Endothelial cell of umbilical vein (primary cell): ENCODE results near the gene PGGHG. TPM values are rescaled to one million over a fixed set of nuclear protein-coding genes. Genes with fewer than 3 reads are reported as not detected.

Experiments
- BruUV-seq: library from RNA; stranded (reverse); fragments of 400-500 nt; replicated peaks from 2 replicates; lab custom pipeline; 2021; lab: Mats Ljungman, UMichigan
- CTCF ChIA-PET: fragments of 300-600, 350-600 bp; sonication (Branson Sonifier 250); formaldehyde crosslinking; loops from one replicate; lab custom pipeline; 2021; ENCODE audit warnings: antibody characterized with exemption, inconsistent platforms; lab: Charles Lee
- POLR2A ChIA-PET: fragments of 300-600, 350-600 bp; sonication (Branson Sonifier 250); formaldehyde crosslinking; loops from one replicate; lab custom pipeline; 2021; ENCODE audit warnings: antibody characterized with exemption, inconsistent platforms; lab: Charles Lee
- DNase-seq: peaks from one replicate; pipeline ENCODE4 v3.0.0-alpha.2; 2011; ENCODE audit warnings: low read depth, low spot score
- FAIRE-seq: peaks from 2 replicates; lab custom pipeline; 2011; peaks lifted over from hg19 to GRCh38; lab: Jason Lieb, UNC
- H2AFZ ChIP-seq: 2 replicates; pipeline ENCODE4 v1.6.0; 2012; ENCODE audit warnings: low read depth, low read length, control low read depth, inconsistent platforms
- H3K27ac ChIP-seq: 2 replicates; pipeline ENCODE4 v1.5.1; 2011; ENCODE audit warnings: low read depth, mild to moderate bottlenecking, control low read depth, low read length, moderate library complexity; ENCODE audit not compliant: insufficient read depth
- H3K27me3 ChIP-seq, 2 experiments: 2 replicates each; pipeline versions ENCODE4 v1.6.0 to v1.6.1; 2011; ENCODE audit warnings: low read length in 2 of 2, mixed read lengths in 1 of 2; ENCODE audit not compliant: control insufficient read depth in 2 of 2, insufficient read depth in 2 of 2
- H3K36me3 ChIP-seq, 2 experiments: 2 replicates in 1 of 2; 3 replicates in 1 of 2; pipeline ENCODE4 v1.5.1; 2011; ENCODE audit warnings: low read length in 2 of 2, mild to moderate bottlenecking in 1 of 2, moderate library complexity in 1 of 2; ENCODE audit not compliant: control insufficient read depth in 2 of 2, insufficient read depth in 2 of 2; ENCODE audit errors: extremely low read depth in 1 of 2
- H3K4me1 ChIP-seq: 3 replicates; pipeline ENCODE4 v1.5.1; 2011; ENCODE audit warnings: mild to moderate bottlenecking, low read length; ENCODE audit not compliant: control insufficient read depth, insufficient read depth; ENCODE audit errors: extremely low read depth
- H3K4me2 ChIP-seq: 2 replicates; pipeline ENCODE4 v1.6.1; 2011; ENCODE audit warnings: low read length, control low read depth, mixed read lengths; ENCODE audit not compliant: insufficient read depth
- H3K4me3 ChIP-seq, 3 experiments: fragments of 200-600 bp in 1 of 3; sonication (generic), shearing (Covaris generic) in 1 of 3; replicated peaks in 1 of 3; 2 replicates each; pipeline ENCODE4 v1.5.1; 2011 to 2016; ENCODE audit warnings: control low read depth in 3 of 3, low read length in 3 of 3, mild to moderate bottlenecking in 2 of 3, inconsistent platforms in 1 of 3, low read depth in 1 of 3, moderate library complexity in 1 of 3; ENCODE audit not compliant: insufficient read depth in 1 of 3
- H3K79me2 ChIP-seq: 2 replicates; pipeline ENCODE4 v1.6.0; 2012; ENCODE audit warnings: low read length, inconsistent platforms; ENCODE audit not compliant: control insufficient read depth, insufficient read depth
- H3K9ac ChIP-seq: replicated peaks from 2 replicates; pipeline ENCODE3; 2011; ENCODE audit warnings: low read length, control low read depth; ENCODE audit not compliant: insufficient read depth; ENCODE audit errors: extremely low read depth
- H3K9me1 ChIP-seq: replicated peaks from 3 replicates; pipeline ENCODE4 v1.6.0; 2011; ENCODE audit warnings: mild to moderate bottlenecking, low read length; ENCODE audit not compliant: control insufficient read depth, insufficient read depth; ENCODE audit errors: extremely low read depth
- H3K9me3 ChIP-seq: replicated peaks from 2 replicates; pipeline ENCODE4 v1.5.1; 2012; ENCODE audit warnings: low read length, inconsistent platforms; ENCODE audit not compliant: control insufficient read depth, insufficient read depth
- H4K20me1 ChIP-seq: replicated peaks from 2 replicates; pipeline ENCODE3; 2011; ENCODE audit warnings: mild to moderate bottlenecking, low read length; ENCODE audit not compliant: control insufficient read depth, insufficient read depth; ENCODE audit errors: extremely low read depth
- EZH2 ChIP-seq: IDR thresholded peaks from 2 replicates; pipeline ENCODE4 v1.6.1; 2012; ENCODE audit warnings: borderline replicate concordance, low read depth, mild to moderate bottlenecking, moderate library complexity, low read length, inconsistent platforms; ENCODE audit not compliant: severe bottlenecking
- FOS ChIP-seq: IDR thresholded peaks from 2 replicates; pipeline ENCODE4 v1.6.1; 2011; ENCODE audit warnings: mild to moderate bottlenecking, low read length, moderate library complexity, borderline replicate concordance; ENCODE audit not compliant: insufficient read depth
- GATA2 ChIP-seq: IDR thresholded peaks from 2 replicates; pipeline ENCODE4 v1.7.0; 2011; ENCODE audit warnings: low read depth, mild to moderate bottlenecking, moderate library complexity, mixed read lengths, low read length; ENCODE audit not compliant: insufficient read length, insufficient read depth
- JUN ChIP-seq: IDR thresholded peaks from 2 replicates; pipeline ENCODE4 v1.6.1; 2011; ENCODE audit warnings: borderline replicate concordance, low read depth; ENCODE audit not compliant: insufficient read length, insufficient read depth
- MYC ChIP-seq: IDR thresholded peaks from one replicate; pipeline ENCODE4 v1.6.1; 2011; ENCODE audit warnings: mild to moderate bottlenecking, low read depth, low read length
- POLR2A ChIP-seq: IDR thresholded peaks from 2 replicates; pipeline ENCODE4 v1.6.1; 2012; ENCODE audit warnings: low read depth, mild to moderate bottlenecking, control low read depth, low read length
- POLR2AphosphoS5 ChIP-seq: IDR thresholded peaks from 2 replicates; pipeline ENCODE4 v1.6.1; 2012; ENCODE audit warnings: low read depth, mild to moderate bottlenecking, control low read depth, low read length, moderate library complexity; ENCODE audit not compliant: insufficient read depth
- dilution Hi-C: fragments of 300-500 bp; cut with MboI; formaldehyde crosslinking; loops from one replicate; pipeline ENCODE4 v1.15.0; 2019; ENCODE audit warnings: low sequenced_read_pairs; ENCODE audit not compliant: extremely low pct_ligation_motif_present
- intact Hi-C: fragments of 100-400 bp; cut with micrococcal nuclease; formaldehyde crosslinking; loops from one replicate; pipeline ENCODE4 v1.10.0; 2022
- polyA plus RNA-seq, 4 experiments: library from polyadenylated mRNA; depleted of rRNA in 3 of 4; stranded (reverse) in 3 of 4; unstranded in 1 of 4; fragments of >200 nt; gene quantifications; 2 replicates each; pipeline versions ENCODE4 v1.2.1 to v1.2.3, GENCODE V29; 2011 to 2012; ENCODE audit warnings: missing spikeins in 1 of 4
- total RNA-seq: library from RNA; stranded (reverse); gene quantifications from 2 replicates; pipeline ENCODE4 v1.2.3, GENCODE V29; 2021
- TF ChIP-seq, protein P1 (sequence below), 2 donors: IDR thresholded peaks; 1 replicate in 1 of 2; 2 replicates in 1 of 2; pipeline ENCODE4 v1.5.1; 2011; ENCODE audit warnings: low read length in 2 of 2, mild to moderate bottlenecking in 2 of 2, moderate library complexity in 2 of 2, control low read depth in 1 of 2, inconsistent platforms in 1 of 2, low read depth in 1 of 2; ENCODE audit not compliant: insufficient read depth in 1 of 2; ENCODE audit errors: extremely low read depth in 1 of 2
- TF ChIP-seq, protein P2 (sequence below): IDR thresholded peaks from 2 replicates; pipeline ENCODE4 v1.6.1; 2011; ENCODE audit not compliant: insufficient read depth, insufficient read length

The PGGHG gene
- total and polyA plus RNA-seq, 2 donors (not counting 3 experiments of a cell fraction or from before 2014, with no cell fraction given) = 31.6 to 42.4 TPM

DNA sequence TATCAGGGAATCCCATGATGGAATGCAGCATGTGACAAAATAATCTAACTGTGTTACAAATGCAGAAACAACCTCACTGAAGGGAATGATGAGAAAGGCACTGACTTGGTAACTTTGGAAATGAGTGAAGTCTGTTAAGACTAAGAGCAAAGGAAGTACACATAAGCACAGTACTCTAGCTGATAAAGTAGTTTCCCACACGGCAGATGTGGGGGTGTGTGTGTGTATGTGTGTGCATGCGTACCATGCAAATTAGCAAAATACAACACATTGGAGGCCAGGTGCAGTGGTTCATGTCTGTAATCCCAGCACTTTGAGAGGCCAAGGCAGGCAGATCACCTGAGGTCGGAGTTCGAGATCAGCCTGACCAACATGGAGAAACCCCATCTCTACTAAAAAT lies 27.3 kb upstream of the PGGHG start:
- FAIRE-seq (no peak), DNase-seq (no peak)
- BruUV-seq = no TSS peak
- H3K9me3 ChIP-seq = no peaks in the 10 kb centered on the region
- H3K4me2 ChIP-seq = no peak overlapping the region
- TF ChIP-seq, protein P1, sequence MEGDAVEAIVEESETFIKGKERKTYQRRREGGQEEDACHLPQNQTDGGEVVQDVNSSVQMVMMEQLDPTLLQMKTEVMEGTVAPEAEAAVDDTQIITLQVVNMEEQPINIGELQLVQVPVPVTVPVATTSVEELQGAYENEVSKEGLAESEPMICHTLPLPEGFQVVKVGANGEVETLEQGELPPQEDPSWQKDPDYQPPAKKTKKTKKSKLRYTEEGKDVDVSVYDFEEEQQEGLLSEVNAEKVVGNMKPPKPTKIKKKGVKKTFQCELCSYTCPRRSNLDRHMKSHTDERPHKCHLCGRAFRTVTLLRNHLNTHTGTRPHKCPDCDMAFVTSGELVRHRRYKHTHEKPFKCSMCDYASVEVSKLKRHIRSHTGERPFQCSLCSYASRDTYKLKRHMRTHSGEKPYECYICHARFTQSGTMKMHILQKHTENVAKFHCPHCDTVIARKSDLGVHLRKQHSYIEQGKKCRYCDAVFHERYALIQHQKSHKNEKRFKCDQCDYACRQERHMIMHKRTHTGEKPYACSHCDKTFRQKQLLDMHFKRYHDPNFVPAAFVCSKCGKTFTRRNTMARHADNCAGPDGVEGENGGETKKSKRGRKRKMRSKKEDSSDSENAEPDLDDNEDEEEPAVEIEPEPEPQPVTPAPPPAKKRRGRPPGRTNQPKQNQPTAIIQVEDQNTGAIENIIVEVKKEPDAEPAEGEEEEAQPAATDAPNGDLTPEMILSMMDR (IDR thresholded peaks at IDR 0.05; ENCODE audit: extremely low read depth in 1 of 2, insufficient read depth in 1 of 2, low read depth in 1 of 2, low read length in 2 of 2) = no peak
- no peak for TF ChIP-seq POLR2A
- no peak for TF ChIP-seq POLR2AphosphoS5
- no peak for TF ChIP-seq JUN
- no peak for TF ChIP-seq GATA2
- TF ChIP-seq EZH2 = no peak
- no peak for TF ChIP-seq MYC
- no peak for TF ChIP-seq FOS
- TF ChIP-seq, protein P2, sequence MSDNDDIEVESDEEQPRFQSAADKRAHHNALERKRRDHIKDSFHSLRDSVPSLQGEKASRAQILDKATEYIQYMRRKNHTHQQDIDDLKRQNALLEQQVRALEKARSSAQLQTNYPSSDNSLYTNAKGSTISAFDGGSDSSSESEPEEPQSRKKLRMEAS = no peak
- POLR2A ChIA-PET = no interaction called here
- no peaks in the 10 kb centered on the region for H3K79me2 ChIP-seq
- no peaks in the 10 kb centered on the region for H3K4me1 ChIP-seq
- no peaks in the 10 kb centered on the region for H3K9me1 ChIP-seq
- H3K27ac ChIP-seq = no peak overlapping the region
- H3K36me3 ChIP-seq = no peaks in the 10 kb centered on the region
- no peak overlapping the region for H2AFZ ChIP-seq
- intact Hi-C loops (no loop called here), dilution Hi-C loops (no loop called here)
- no peak overlapping the region for H3K9ac ChIP-seq
- H4K20me1 ChIP-seq = no peaks in the 10 kb centered on the region
- no peak overlapping the region for H3K4me3 ChIP-seq
- CTCF ChIA-PET = interaction anchor here (1.3 to 2.3 kb wide), 2 partner anchors 11 to 23 kb away, joined by 3 to 19 read pairs; no protein-coding TSS in a partner anchor
- H3K27me3 ChIP-seq = no peaks in the 10 kb centered on the region
